PFSK-1 (cell line): ENCODE results near the gene RHOH.

Experiments used
- FOXP2 ChIP-seq: optimal IDR thresholded peaks from 2 replicates; pipeline ENCODE3; 2011; ENCODE audit warnings: borderline replicate concordance, control low read depth, inconsistent platforms; ENCODE audit not compliant: insufficient read depth; ENCODE audit errors: extremely low read length, extremely low read depth
- POLR2AphosphoS5 ChIP-seq: IDR thresholded peaks from 2 replicates; pipeline ENCODE4 v1.6.1; 2012; ENCODE audit warnings: low read depth, mild to moderate bottlenecking, control low read depth, low read length, moderate library complexity
- REST ChIP-seq, 2 experiments: IDR thresholded peaks; 2 replicates each; pipeline versions ENCODE4 v1.6.1 to v1.8.0; 2011 to 2012; ENCODE audit warnings: low read depth in 2 of 2, low read length in 2 of 2, control low read depth in 1 of 2, inconsistent platforms in 1 of 2, mild to moderate bottlenecking in 1 of 2, moderate library complexity in 1 of 2; ENCODE audit not compliant: insufficient read depth in 1 of 2
- SIN3A ChIP-seq: IDR thresholded peaks from 2 replicates; pipeline ENCODE4 v1.6.1; 2012; ENCODE audit warnings: mild to moderate bottlenecking, low read length, moderate library complexity, borderline replicate concordance; ENCODE audit not compliant: insufficient read depth
- TAF1 ChIP-seq: IDR thresholded peaks from 2 replicates; pipeline ENCODE4 v1.6.1; 2012; ENCODE audit warnings: low read length, control low read depth, borderline replicate concordance; ENCODE audit not compliant: insufficient read depth

DNA sequence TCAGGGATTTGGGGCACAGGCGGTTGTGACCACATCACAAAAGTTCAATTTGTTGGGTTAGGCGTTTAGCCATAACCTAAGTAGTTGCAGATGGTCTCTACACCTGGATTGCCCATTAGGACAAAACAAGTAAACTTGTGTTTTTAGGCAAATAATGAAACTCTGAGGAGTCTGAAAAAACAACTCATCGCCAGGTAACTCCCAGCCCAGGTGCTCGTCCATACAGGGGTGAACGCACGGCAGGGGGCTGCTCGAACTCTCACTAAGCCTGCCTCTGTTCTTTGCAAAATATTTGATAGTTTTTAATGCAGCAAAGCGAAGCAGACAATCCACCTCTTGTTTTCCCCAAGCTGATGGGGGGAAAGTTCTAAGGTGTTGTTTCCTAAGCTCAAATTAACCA lies 559 bp upstream of the RHOH start:
- TF ChIP-seq TAF1 (no peak), REST (IDR thresholded peaks at IDR 0.05; ENCODE audit: insufficient read depth in 1 of 2, low read depth in 2 of 2, low read length in 2 of 2) (no peak), POLR2AphosphoS5 (no peak), SIN3A (no peak), FOXP2 (no peak)
